Neutrophil (primary cell): Measurements from ENCODE around the gene MAST4.

Experiments
- H3K27ac ChIP-seq: fragments of 200-600 bp; sonication (generic); 2 replicates; pipeline ENCODE4 v1.5.1; 2016; ENCODE audit warnings: mild to moderate bottlenecking, moderate library complexity
- H3K27me3 ChIP-seq: fragments of 200-600 bp; sonication (generic); 2 replicates; pipeline ENCODE4 v1.6.0; 2016; ENCODE audit warnings: mild to moderate bottlenecking
- H3K36me3 ChIP-seq: fragments of 200-600 bp; sonication (generic); 2 replicates; pipeline ENCODE4 v1.5.1; 2017
- H3K4me1 ChIP-seq, 2 experiments: fragments of 200-600 bp in 1 of 2; sonication (generic) in 1 of 2; 1 replicate in 1 of 2; 2 replicates in 1 of 2; pipeline versions ENCODE4 v1.5.1 to v1.6.1; 2013 to 2016; ENCODE audit warnings: low read depth in 1 of 2, low read length in 1 of 2, mild to moderate bottlenecking in 1 of 2, moderate library complexity in 1 of 2; ENCODE audit not compliant: control insufficient read depth in 1 of 2, insufficient read depth in 1 of 2
- H3K4me3 ChIP-seq, 2 experiments: fragments of 200-600 bp in 1 of 2; sonication (generic) in 1 of 2; 1 replicate in 1 of 2; 2 replicates in 1 of 2; pipeline ENCODE4 v1.5.1; 2013 to 2016; ENCODE audit warnings: low read depth in 1 of 2, low read length in 1 of 2, mild to moderate bottlenecking in 1 of 2, moderate library complexity in 1 of 2
- H3K9me3 ChIP-seq: fragments of 200-600 bp; sonication (generic); 2 replicates; pipeline ENCODE4 v1.5.1; 2016
- TF ChIP-seq, protein P1 (sequence below): fragments of 200-600 bp; sonication (generic); IDR thresholded peaks from 2 replicates; pipeline ENCODE4 v1.5.1; 2016; ENCODE audit warnings: antibody characterized with exemption

Gene MAST4

DNA sequence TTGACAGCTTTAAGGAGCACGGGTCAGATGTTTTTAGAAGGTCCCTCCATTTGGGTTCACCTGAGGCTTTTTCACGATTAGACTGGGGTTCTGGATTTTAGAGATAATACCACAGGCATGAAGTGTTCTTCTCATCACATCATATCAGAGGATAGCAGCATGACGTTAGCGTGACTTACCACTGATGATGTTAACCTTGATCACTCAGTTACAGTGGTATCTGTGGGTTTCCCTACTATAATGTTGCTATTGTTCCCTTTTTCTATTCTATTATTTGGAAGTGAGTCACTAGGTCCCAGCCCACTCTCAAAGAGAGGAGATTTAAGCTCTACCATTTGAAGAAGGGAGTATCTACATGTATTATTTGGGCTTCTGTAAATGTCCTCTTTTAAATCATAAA is 300.0 kb downstream of the MAST4 start:
- H3K27me3 ChIP-seq: peaks cover 2% of the 10 kb centered on the region
- H3K4me3 ChIP-seq: no peak overlapping the region
- H3K4me1 ChIP-seq: no peaks in the 10 kb centered on the region
- no peak overlapping the region for H3K27ac ChIP-seq
- H3K36me3 ChIP-seq: no peaks in the 10 kb centered on the region
- TF ChIP-seq, protein P1, sequence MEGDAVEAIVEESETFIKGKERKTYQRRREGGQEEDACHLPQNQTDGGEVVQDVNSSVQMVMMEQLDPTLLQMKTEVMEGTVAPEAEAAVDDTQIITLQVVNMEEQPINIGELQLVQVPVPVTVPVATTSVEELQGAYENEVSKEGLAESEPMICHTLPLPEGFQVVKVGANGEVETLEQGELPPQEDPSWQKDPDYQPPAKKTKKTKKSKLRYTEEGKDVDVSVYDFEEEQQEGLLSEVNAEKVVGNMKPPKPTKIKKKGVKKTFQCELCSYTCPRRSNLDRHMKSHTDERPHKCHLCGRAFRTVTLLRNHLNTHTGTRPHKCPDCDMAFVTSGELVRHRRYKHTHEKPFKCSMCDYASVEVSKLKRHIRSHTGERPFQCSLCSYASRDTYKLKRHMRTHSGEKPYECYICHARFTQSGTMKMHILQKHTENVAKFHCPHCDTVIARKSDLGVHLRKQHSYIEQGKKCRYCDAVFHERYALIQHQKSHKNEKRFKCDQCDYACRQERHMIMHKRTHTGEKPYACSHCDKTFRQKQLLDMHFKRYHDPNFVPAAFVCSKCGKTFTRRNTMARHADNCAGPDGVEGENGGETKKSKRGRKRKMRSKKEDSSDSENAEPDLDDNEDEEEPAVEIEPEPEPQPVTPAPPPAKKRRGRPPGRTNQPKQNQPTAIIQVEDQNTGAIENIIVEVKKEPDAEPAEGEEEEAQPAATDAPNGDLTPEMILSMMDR: no peak
- H3K9me3 ChIP-seq: no peaks in the 10 kb centered on the region

DNA sequence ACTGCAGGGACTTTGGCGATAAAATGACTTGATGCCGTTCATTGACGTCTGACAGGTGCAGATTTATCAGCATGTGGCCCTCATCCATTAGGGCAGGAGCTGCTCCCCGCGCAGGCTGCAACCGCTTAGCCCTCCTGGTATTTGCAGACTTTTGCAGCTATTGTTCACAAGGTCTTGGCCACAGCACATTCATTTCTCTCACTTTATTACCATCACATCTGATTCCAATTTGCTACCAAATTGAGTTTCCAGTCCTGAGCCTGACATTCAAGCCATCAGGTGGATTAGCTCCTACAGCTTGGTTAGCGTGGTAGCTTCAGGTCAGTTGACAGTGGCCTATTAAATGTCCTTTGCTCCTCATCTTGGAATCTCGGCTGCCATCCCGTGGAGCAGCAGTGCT is 301.2 kb downstream of the MAST4 start:
- Histone ChIP-seq H3K27ac (no peak overlapping the region), H3K9me3 (no peaks in the 10 kb centered on the region), H3K4me1 (no peaks in the 10 kb centered on the region), H3K36me3 (no peaks in the 10 kb centered on the region), H3K4me3 (no peak overlapping the region), H3K27me3 (no peaks in the 10 kb centered on the region)
- TF ChIP-seq, protein P1: no peak

DNA sequence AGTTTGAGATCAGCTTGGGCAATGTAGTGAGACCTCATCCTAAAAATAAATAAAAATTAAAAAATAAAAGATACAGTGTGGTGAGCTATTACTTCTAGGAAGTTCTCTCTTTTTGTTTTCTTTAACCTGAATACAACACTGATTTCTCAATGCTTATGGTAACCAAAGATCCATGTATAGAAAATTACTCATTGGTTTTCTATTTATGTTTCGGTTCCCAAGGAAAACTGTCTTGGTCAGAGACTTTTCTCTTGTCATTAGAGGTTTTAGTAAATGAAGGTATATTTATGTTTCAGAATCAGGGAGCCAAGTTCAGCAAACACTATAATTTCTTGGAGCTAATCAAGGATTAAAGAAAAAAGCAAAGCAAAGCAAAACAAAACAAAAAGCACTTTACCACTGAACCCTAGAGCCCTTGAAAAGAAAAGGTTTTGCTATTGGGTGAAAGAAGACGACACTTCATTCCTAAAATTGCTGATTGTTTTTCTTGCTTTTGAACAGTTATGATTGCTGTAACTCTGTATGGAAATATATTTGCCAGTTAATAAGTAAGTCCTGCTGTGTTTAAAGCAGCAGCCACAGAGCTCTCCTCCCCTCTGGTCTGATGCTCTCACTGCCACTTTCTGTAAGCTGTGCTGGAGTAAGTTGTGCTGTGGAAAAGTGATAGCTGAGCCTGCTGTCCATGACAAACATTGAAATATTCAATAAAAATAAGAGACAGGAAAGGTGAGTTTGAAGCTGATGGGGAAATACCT is 302.2 kb downstream of the MAST4 start:
- Histone ChIP-seq H3K4me3 (no peak overlapping the region), H3K9me3 (no peaks in the 10 kb centered on the region), H3K27ac (no peak overlapping the region), H3K4me1 (no peaks in the 10 kb centered on the region), H3K27me3 (peaks cover 6% of the 10 kb centered on the region), H3K36me3 (no peaks in the 10 kb centered on the region)
- TF ChIP-seq, protein P1: no peak

DNA sequence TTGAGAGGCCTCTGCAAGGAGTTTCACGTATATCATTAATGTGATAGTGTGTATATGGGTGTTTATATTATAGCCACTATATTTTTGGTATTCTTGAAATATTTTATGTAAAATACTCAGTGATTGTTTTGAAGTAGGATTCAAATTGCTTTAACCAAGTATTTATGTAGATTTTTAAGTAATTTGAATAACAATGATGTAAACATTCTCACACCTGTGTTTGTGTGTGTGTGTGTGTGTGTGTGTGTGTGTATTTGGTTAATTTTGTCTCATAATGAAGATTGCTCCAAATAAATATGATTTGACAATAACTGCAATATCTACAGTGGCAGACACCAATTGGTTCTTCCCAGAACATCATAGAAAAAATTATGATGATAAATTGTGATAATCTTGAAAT is 307.0 kb downstream of the MAST4 start:
- Histone ChIP-seq H3K4me3 (no peak overlapping the region), H3K27me3 (peaks cover 6% of the 10 kb centered on the region), H3K4me1 (no peaks in the 10 kb centered on the region), H3K36me3 (no peaks in the 10 kb centered on the region), H3K9me3 (no peaks in the 10 kb centered on the region), H3K27ac (no peak overlapping the region)
- TF ChIP-seq, protein P1: no peak

DNA sequence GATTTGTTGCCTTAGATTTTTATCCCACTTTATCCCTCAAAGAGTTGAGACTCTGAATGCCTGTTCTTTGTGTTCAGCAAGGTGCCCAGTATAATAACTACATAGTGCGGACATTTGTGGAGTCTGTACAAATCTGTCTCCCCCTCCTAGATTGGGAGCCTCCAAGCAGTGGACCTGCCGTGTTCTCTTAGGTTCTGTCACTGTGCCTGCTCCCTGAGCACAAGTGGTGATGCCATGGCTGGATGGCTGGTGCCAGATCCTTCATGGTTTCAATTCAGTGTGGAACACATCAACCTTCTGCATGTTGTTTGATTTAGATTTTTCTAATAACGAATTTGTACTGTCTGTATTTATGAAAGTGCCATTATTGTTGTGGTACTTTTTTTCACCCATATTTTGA is 307.5 kb downstream of the MAST4 start:
- TF ChIP-seq, protein P1: no peak
- Histone ChIP-seq H3K9me3 (no peaks in the 10 kb centered on the region), H3K27me3 (peaks cover 6% of the 10 kb centered on the region), H3K27ac (no peak overlapping the region), H3K36me3 (no peaks in the 10 kb centered on the region), H3K4me1 (no peaks in the 10 kb centered on the region), H3K4me3 (no peak overlapping the region)
